C4-2B (cell line): ENCODE results near the gene LRRTM4.

Source experiments
- H3K27ac ChIP-seq: fragments of 450-650 bp; 2 replicates; pipeline ENCODE4 v1.5.1; 2017
- CTCF ChIP-seq: fragments of 450-650 bp; conservative IDR thresholded peaks from 2 replicates; pipeline ENCODE4 v1.5.1; 2017; ENCODE audit warnings: mild to moderate bottlenecking
- ZFX ChIP-seq: fragments of 450-650 bp; IDR thresholded peaks from 2 replicates; pipeline ENCODE4 v1.6.1; 2017

Gene LRRTM4

GRCh38 chr2:77428946-77429345 lies 93.2 kb downstream of the LRRTM4 start:
- TF ChIP-seq CTCF (no peak), ZFX (no peak)
- no peak overlapping the region for H3K27ac ChIP-seq

GRCh38 chr2:77421971-77422370 lies 100.2 kb downstream of the LRRTM4 start:
- no peak overlapping the region for H3K27ac ChIP-seq
- no peak for TF ChIP-seq ZFX
- TF ChIP-seq CTCF = no peak

- no peak overlapping the region for H3K27ac ChIP-seq
- TF ChIP-seq CTCF (no peak), ZFX (no peak)
These were observed 103.6 kb downstream of the LRRTM4 start for GRCh38 chr2:77418537-77418936.

GRCh38 chr2:77404189-77404588 lies 118.0 kb downstream of the LRRTM4 start:
- H3K27ac ChIP-seq = no peak overlapping the region
- TF ChIP-seq CTCF (no peak), ZFX (no peak)

- no peak for TF ChIP-seq ZFX
- TF ChIP-seq CTCF = no peak
- H3K27ac ChIP-seq = no peak overlapping the region
These were observed 123.1 kb downstream of the LRRTM4 start for GRCh38 chr2:77398970-77399600.

- no peak overlapping the region for H3K27ac ChIP-seq
- TF ChIP-seq ZFX (no peak), CTCF (no peak)
These were observed 124.4 kb downstream of the LRRTM4 start for GRCh38 chr2:77397763-77398162.

- TF ChIP-seq CTCF (no peak), ZFX (no peak)
- no peak overlapping the region for H3K27ac ChIP-seq
These were observed 127.2 kb downstream of the LRRTM4 start for GRCh38 chr2:77395011-77395410.
